ENCODE measurements around the gene AMDHD2.
"Not testable (repeated sequence)": the region's sequence is repeated elsewhere in the genome, so short reads cannot be mapped to it uniquely, and the experiment has no call there.

Gene AMDHD2

DNA sequence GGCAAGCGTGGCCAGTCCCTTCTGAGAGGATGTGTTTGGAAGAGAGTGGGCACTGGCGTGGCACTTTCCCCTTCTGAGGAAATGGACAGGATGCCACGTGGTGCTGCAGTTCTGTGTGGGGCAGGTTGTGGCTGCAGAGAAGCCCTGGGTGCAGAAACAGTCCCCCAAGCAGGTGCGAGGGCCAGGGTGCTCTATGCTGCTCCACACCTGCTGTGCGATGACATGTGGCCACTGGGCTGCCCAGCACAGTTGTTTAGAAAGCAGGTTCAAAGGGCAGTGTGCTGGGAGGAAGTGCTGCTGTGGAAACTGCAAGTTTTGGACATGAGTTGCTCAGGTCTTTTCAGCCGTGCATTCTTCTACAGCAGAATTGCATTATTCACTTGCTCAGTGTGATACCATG is 21.2 kb downstream of the AMDHD2 start:
- H3K9me3 Mint-ChIP-seq, H3K27me3 Mint-ChIP-seq, DNase-seq, ATAC-seq, H3K27ac Mint-ChIP-seq: not testable (repeated sequence)
- Mint-ChIP-seq H3K4me3 (peak overlapping the region; percentile 24 to 37), H3K4me1 (peaks cover 48% of the 10 kb centered on the region)

GRCh38 chr16:2543771-2544170 is 23.6 kb downstream of the AMDHD2 start:
- DNase-seq, H3K27me3 Mint-ChIP-seq, ATAC-seq, H3K9me3 Mint-ChIP-seq, H3K4me3 Mint-ChIP-seq: not testable (repeated sequence)
- H3K4me1 Mint-ChIP-seq = peaks cover 35% of the 10 kb centered on the region
- H3K27ac Mint-ChIP-seq = peak overlapping the region in 1 of 2 donors; percentile 71

DNA sequence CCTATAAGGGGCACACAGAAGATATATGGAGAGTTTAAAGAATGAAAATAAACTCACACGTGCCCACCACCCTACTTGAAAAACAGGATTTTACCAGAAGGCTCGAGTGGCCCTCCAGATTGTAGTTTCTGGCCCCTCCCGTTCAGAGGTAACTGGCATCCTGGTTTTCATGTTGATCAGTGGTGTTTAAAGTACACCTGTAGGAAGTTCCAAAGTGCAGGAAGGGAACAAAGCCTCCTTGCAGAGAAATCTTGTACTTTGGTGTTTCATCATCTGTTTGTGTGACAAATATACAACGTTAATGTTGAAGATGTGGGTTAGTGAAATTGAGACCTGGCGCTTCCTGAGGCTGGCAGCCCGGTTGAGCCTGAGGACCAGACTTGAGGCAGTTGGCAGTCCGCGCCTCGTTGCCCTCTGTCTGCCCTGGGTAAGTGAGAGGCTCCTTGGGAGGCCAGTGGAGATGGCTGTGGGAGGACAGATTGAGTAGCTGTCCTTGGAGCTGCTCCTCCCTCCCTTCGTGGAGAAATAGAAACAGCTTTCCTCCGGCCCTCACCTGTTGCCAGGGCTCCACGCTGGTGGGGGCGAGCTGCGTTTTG is 30.2 kb downstream of the AMDHD2 start:
- H3K27me3 Mint-ChIP-seq, ATAC-seq, H3K9me3 Mint-ChIP-seq, H3K4me1 Mint-ChIP-seq, H3K4me3 Mint-ChIP-seq, H3K27ac Mint-ChIP-seq, DNase-seq: not testable (repeated sequence)

GRCh38 chr16:2551420-2551889 is 31.3 kb downstream of the AMDHD2 start:
- H3K27me3 Mint-ChIP-seq, ATAC-seq, H3K4me3 Mint-ChIP-seq, H3K9me3 Mint-ChIP-seq, H3K4me1 Mint-ChIP-seq, DNase-seq: not testable (repeated sequence)
- H3K27ac Mint-ChIP-seq = peak overlapping the region in 1 of 2 donors; percentile 9

DNA sequence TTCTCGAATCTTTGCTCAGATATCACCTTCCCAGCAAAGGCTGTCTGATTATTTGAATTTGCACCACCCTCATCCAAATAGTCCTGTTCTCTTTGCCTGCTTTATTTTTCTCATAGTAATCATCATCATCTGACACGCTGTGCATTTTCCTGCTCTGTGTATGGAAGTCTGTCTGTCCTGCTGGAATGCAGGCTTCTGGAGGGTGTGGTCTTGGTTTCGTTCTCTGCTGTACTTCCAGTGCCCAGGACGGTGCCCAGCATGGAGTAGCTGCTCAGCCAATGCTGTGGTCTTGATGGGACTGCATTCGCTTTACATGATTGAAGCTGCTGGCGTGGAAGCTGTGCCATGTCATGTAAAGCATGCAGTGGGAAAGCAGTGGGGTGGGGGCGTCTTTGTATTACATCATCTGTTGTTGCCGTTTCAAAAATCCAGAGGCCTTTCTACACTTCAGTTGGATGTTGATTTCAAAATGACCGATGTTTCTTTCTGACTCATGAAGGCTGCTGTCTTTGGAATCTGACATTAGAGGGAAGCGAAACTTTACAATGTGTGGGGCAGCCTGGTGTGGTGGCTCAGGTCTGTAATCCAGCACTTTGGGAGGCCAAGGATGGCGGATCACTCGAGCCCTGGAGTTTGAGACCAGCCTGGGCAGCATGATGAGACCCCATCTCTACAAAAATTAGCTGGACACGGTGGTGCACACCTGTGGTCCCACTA is 34.7 kb downstream of the AMDHD2 start:
- not testable (repeated sequence) for H3K4me3 Mint-ChIP-seq, H3K27ac Mint-ChIP-seq, DNase-seq, H3K9me3 Mint-ChIP-seq, ATAC-seq, H3K4me1 Mint-ChIP-seq, H3K27me3 Mint-ChIP-seq

DNA sequence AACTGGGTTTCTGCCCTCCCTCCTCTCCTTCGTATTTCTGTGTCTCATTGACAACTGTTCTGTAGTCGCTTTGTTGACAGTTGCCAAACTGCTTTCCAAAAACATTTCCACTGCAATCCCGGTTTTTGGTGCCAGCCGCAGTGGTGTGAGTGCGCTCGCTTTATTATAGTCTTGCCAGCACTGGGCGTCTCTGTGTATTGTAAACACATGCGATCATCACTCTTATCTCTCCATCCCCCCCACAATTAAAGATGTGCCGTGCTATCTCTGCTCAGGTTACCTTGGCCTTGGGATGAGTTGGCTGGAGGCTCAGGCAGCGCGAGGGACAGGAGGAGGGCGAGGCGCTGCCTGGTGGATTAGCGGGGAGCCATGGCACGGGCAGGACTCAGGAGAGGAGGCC is 37.0 kb downstream of the AMDHD2 start:
- not testable (repeated sequence) for H3K4me3 Mint-ChIP-seq

GRCh38 chr16:2560131-2560797 is 40.1 kb downstream of the AMDHD2 start:
- H3K4me1 Mint-ChIP-seq, H3K27ac Mint-ChIP-seq, H3K4me3 Mint-ChIP-seq, DNase-seq, H3K9me3 Mint-ChIP-seq, H3K27me3 Mint-ChIP-seq: not testable (repeated sequence)
- ATAC-seq = peak; percentile 5

More for the DNA sequence above, 37.0 kb downstream of the AMDHD2 start:
- H3K9me3 Mint-ChIP-seq, H3K27me3 Mint-ChIP-seq, ATAC-seq, H3K27ac Mint-ChIP-seq, H3K4me1 Mint-ChIP-seq, DNase-seq: not testable (repeated sequence)

- H3K27ac Mint-ChIP-seq, H3K9me3 Mint-ChIP-seq, H3K4me1 Mint-ChIP-seq, H3K4me3 Mint-ChIP-seq, H3K27me3 Mint-ChIP-seq: not testable (repeated sequence)
- peak; percentile 93 for ATAC-seq
- DNase-seq = peak; percentile 66 to 70
Measured at GRCh38 chr16:2560798-2561133, 40.6 kb downstream of the AMDHD2 start.

GRCh38 chr16:2567506-2567905 is 47.3 kb downstream of the AMDHD2 start:
- DNase-seq, H3K27ac Mint-ChIP-seq, H3K27me3 Mint-ChIP-seq, H3K4me1 Mint-ChIP-seq, H3K9me3 Mint-ChIP-seq, H3K4me3 Mint-ChIP-seq, ATAC-seq: not testable (repeated sequence)

DNA sequence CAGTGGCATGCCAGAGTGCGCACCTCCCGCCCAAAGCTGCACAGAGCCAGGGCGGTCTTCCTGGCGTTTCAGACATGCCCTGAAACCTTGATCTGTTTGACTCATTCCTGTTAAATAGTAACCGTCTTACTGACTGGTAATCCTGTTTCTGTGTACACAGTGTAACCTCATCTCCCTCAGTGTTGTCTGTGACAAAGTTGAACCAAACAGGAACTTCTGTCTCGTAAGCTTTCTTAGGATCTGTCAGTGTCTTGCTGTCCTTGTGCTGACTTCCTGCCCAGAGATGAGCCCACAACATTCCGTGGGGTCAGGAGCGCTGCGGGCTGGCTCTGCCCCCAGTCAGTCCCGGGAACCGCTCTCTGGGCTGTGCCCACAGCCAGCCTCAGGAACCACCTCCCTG is 48.4 kb downstream of the AMDHD2 start:
- not testable (repeated sequence) for H3K27ac Mint-ChIP-seq, ATAC-seq, H3K27me3 Mint-ChIP-seq, H3K4me3 Mint-ChIP-seq, DNase-seq, H3K4me1 Mint-ChIP-seq, H3K9me3 Mint-ChIP-seq

- peak; percentile 68 for ATAC-seq
Measured at GRCh38 chr16:2572704-2573103, 52.5 kb downstream of the AMDHD2 start.

DNA sequence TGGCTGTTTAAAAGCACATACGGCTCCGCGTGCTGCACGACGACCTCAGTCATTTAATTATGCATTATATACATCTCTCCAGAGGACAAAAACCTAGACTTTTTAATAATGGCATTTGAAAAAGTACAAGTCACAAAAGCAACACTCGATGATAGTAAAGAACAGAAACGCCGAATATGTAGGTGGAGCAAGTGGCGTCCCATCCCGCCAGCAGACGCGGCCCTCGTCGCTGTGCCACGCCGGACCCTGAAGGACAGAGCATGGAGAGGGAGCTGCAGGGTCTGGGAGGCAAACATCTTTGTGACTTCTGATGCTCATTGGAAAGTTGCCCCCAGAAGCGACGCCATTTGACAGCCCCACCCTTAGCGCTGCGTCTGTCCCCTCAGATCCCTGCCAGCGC is 55.7 kb downstream of the AMDHD2 start:
- not testable (repeated sequence) for H3K27ac Mint-ChIP-seq, ATAC-seq, H3K27me3 Mint-ChIP-seq, H3K4me1 Mint-ChIP-seq, H3K9me3 Mint-ChIP-seq, H3K4me3 Mint-ChIP-seq, DNase-seq

More at GRCh38 chr16:2572704-2573103, 52.5 kb downstream of the AMDHD2 start:
- not testable (repeated sequence) for H3K27me3 Mint-ChIP-seq, H3K9me3 Mint-ChIP-seq, DNase-seq, H3K27ac Mint-ChIP-seq, H3K4me1 Mint-ChIP-seq, H3K4me3 Mint-ChIP-seq

DNA sequence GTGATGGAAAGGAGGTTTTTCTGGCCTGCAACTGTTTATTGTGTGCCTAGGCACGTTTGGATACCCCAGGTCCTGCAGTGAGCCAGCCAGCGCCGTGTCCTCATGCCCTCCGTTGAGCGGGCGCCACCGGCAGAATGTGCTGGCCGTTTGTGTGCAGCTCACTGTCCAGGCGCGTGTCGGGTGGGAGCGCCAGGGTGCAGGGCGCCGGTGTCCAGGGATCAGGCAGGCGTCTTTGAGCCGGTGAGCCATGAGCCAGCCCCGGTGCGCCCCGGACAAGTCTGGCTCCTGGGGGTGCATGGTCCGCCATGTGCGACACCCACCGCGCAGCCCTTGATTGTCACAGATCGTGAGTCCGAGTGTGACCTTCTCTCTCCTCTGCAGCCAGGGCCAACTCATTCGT is 56.9 kb downstream of the AMDHD2 start:
- not testable (repeated sequence) for DNase-seq, H3K4me1 Mint-ChIP-seq, H3K9me3 Mint-ChIP-seq, H3K4me3 Mint-ChIP-seq, H3K27ac Mint-ChIP-seq, ATAC-seq, H3K27me3 Mint-ChIP-seq

DNA sequence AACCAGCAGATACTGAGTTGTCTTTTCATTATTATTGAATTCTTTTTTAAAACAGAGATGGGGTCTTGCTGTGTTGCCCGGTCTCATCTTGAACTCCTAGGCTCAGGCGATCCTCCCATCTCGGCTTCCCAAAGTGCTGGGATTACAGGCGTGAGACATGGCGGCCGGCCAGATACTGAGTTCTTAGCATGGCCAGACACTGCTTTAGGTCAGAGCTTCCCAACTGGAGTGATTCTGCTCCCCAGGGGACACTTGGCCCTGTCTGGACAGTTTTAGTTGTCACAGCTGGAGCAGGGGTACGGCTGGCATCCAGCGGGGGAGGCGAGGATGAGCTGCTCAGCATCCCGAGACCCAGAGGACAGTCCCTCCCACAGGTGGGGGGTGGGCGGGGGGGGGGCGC is 58.7 kb downstream of the AMDHD2 start:
- DNase-seq, H3K4me3 Mint-ChIP-seq, ATAC-seq, H3K9me3 Mint-ChIP-seq, H3K27ac Mint-ChIP-seq, H3K4me1 Mint-ChIP-seq, H3K27me3 Mint-ChIP-seq: not testable (repeated sequence)

DNA sequence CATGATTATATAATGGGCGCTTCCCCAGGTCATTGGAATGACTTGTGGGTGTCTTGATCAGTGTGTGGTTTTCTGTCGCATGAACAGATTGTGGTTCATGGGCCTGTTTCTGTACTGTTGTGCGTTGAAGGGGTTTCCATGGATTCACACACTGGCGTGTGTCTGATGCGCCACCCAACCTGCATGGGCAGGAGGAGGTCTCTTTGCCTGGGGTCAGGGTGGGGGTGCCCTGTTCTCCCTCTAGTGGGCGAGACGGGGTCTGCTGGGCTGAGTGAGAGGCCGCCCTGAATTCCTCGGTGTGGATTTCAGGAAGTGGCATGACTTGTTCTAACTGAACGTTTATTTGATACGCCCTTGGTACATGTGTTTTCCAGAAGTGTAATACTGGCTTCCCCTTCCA is 60.0 kb downstream of the AMDHD2 start:
- H3K27ac Mint-ChIP-seq, H3K27me3 Mint-ChIP-seq, H3K4me1 Mint-ChIP-seq, H3K4me3 Mint-ChIP-seq, H3K9me3 Mint-ChIP-seq: not testable (repeated sequence)
- ATAC-seq (peak; percentile 82), DNase-seq (peak in 1 of 2 donors; percentile 37)

GRCh38 chr16:2580818-2581217 is 60.6 kb downstream of the AMDHD2 start:
- H3K4me1 Mint-ChIP-seq, H3K9me3 Mint-ChIP-seq, ATAC-seq, H3K27me3 Mint-ChIP-seq, H3K27ac Mint-ChIP-seq, DNase-seq, H3K4me3 Mint-ChIP-seq: not testable (repeated sequence)

All from stimulated activated naive CD8-positive, alpha-beta T cell treated with anti-CD3 and anti-CD28 coated beads, Interleukin-15, amount 100 ng/mL, for 72 hours (primary cell).